Measurements from ENCODE around the gene KLF3.
"Not testable (repeated sequence)": the region's sequence is repeated elsewhere in the genome, so short reads cannot be mapped to it uniquely, and the experiment has no call there.

KLF3 gene

GRCh38 chr4:38663801-38664705, at the start of gene KLF3:
Gene KLF3, plus strand, starts transcription at chr4:38664199. Its CDS starts 16,427 bp downstream, at chr4:38680626.
- peak; percentile 93 for DNase-seq (ENCODE audit: low spot score)

GRCh38 chr4:38614231-38614630, 49.8 kb upstream of the KLF3 start:
- no peak for DNase-seq (ENCODE audit: low spot score)

GRCh38 chr4:38615847-38616246, 48.2 kb upstream of the KLF3 start:
- DNase-seq (ENCODE audit: low spot score), result no peak

- no peak for DNase-seq (ENCODE audit: low spot score)
Measured at GRCh38 chr4:38618505-38618904, 45.5 kb upstream of the KLF3 start.

- DNase-seq (ENCODE audit: low spot score), result no peak
Measured at GRCh38 chr4:38619316-38619715, 44.7 kb upstream of the KLF3 start.

GRCh38 chr4:38620065-38620464, 43.9 kb upstream of the KLF3 start:
- no peak for DNase-seq (ENCODE audit: low spot score)

- no peak for DNase-seq (ENCODE audit: low spot score)
Measured at GRCh38 chr4:38620527-38621027, 43.4 kb upstream of the KLF3 start.

GRCh38 chr4:38621028-38621684, 42.8 kb upstream of the KLF3 start:
- peak; percentile 78 for DNase-seq (ENCODE audit: low spot score)

- DNase-seq (ENCODE audit: low spot score), result no peak
Measured at GRCh38 chr4:38621831-38622230, 42.2 kb upstream of the KLF3 start.

- DNase-seq (ENCODE audit: low spot score), result not testable (repeated sequence)
Measured at GRCh38 chr4:38622340-38622739, 41.7 kb upstream of the KLF3 start.

GRCh38 chr4:38623260-38623659, 40.7 kb upstream of the KLF3 start:
- no peak for DNase-seq (ENCODE audit: low spot score)

GRCh38 chr4:38624311-38624710, 39.7 kb upstream of the KLF3 start:
- no peak for DNase-seq (ENCODE audit: low spot score)

GRCh38 chr4:38625508-38625907, 38.5 kb upstream of the KLF3 start:
- no peak for DNase-seq (ENCODE audit: low spot score)

GRCh38 chr4:38626901-38627444, 37.0 kb upstream of the KLF3 start:
- not testable (repeated sequence) for DNase-seq (ENCODE audit: low spot score)

GRCh38 chr4:38630519-38630918, 33.5 kb upstream of the KLF3 start:
- no peak for DNase-seq (ENCODE audit: low spot score)

GRCh38 chr4:38634047-38634759, 29.8 kb upstream of the KLF3 start:
- DNase-seq (ENCODE audit: low spot score), result no peak

- DNase-seq (ENCODE audit: low spot score), result no peak
Measured at GRCh38 chr4:38639242-38639641, 24.8 kb upstream of the KLF3 start.

GRCh38 chr4:38641811-38642210, 22.2 kb upstream of the KLF3 start:
- DNase-seq (ENCODE audit: low spot score), result no peak

GRCh38 chr4:38644201-38644600, 19.8 kb upstream of the KLF3 start:
- DNase-seq (ENCODE audit: low spot score), result no peak

GRCh38 chr4:38647101-38647819, 16.7 kb upstream of the KLF3 start:
- DNase-seq (ENCODE audit: low spot score), result no peak

GRCh38 chr4:38650133-38650532, 13.9 kb upstream of the KLF3 start:
- no peak for DNase-seq (ENCODE audit: low spot score)

GRCh38 chr4:38654273-38654672, 9.7 kb upstream of the KLF3 start:
- DNase-seq (ENCODE audit: low spot score), result no peak

Data from hematopoietic multipotent progenitor cell treated with erythropoietin and hydrocortisone succinate and interleukin-3 and kit ligand, for 17 days (in vitro differentiated cells).